HAP-1 (cell line): ENCODE results near the gene ADGRG3.
A peak's percentile ranks its signal among the peaks of the same experiment; 100 is the strongest.

ENCODE experiments used
- DNase-seq, 2 experiments: peaks; one replicate each; pipeline ENCODE4 v3.0.0-alpha.2; 2016 to 2020; ENCODE audit warnings: low spot score in 2 of 2
- H3K27me3 ChIP-seq: fragments of 250-450 bp; sonication (Bioruptor Pico); 2 replicates; pipeline ENCODE4 v1.5.1; 2020; ENCODE audit warnings: low read depth, mild to moderate bottlenecking, moderate library complexity
- H3K36me3 ChIP-seq: fragments of 250-450 bp; sonication (Bioruptor Pico); replicated peaks from 2 replicates; pipeline ENCODE4 v1.5.1; 2020; ENCODE audit warnings: mild to moderate bottlenecking
- H3K4me1 ChIP-seq: fragments of 250-450 bp; sonication (Bioruptor Pico); 2 replicates; pipeline ENCODE4 v1.5.1; 2020; ENCODE audit warnings: mild to moderate bottlenecking
- H3K4me3 ChIP-seq: fragments of 250-450 bp; sonication (Bioruptor Pico); 2 replicates; pipeline ENCODE4 v1.5.1; 2020; ENCODE audit warnings: mild to moderate bottlenecking, moderate library complexity
- H3K9me3 ChIP-seq: fragments of 250-450 bp; sonication (Bioruptor Pico); 2 replicates; pipeline ENCODE4 v1.5.1; 2020; ENCODE audit warnings: mild to moderate bottlenecking, moderate library complexity
- in situ Hi-C: fragments of 300-500 bp; cut with MboI; formaldehyde crosslinking; loops from 3 replicates; pipeline ENCODE4 v1.14.3; 2020; ENCODE audit warnings: low sequenced_read_pairs, inconsistent platforms, mixed read lengths

ADGRG3 gene

GRCh38 chr16:57730771-57731730 is 62.9 kb downstream of the ADGRG3 start:
- no peaks in the 10 kb centered on the region for H3K27me3 ChIP-seq
- H3K9me3 ChIP-seq, result peaks cover 13% of the 10 kb centered on the region
- in situ Hi-C loops, result no loop called here
- peaks cover 3% of the 10 kb centered on the region for H3K4me1 ChIP-seq
- H3K4me3 ChIP-seq, result no peak overlapping the region
- DNase-seq, result no peak
- H3K36me3 ChIP-seq, result peaks cover 4% of the 10 kb centered on the region; the same call in 1 of the 2 replicates

- in situ Hi-C loops, result no loop called here
- DNase-seq, result no peak
- H3K27me3 ChIP-seq, result no peaks in the 10 kb centered on the region
- H3K36me3 ChIP-seq, result peaks cover 6% of the 10 kb centered on the region
- H3K4me1 ChIP-seq, result peaks cover 12% of the 10 kb centered on the region
- peaks cover 13% of the 10 kb centered on the region for H3K9me3 ChIP-seq
- H3K4me3 ChIP-seq, result no peak overlapping the region
Measured at GRCh38 chr16:57732037-57732436, 63.9 kb downstream of the ADGRG3 start.

GRCh38 chr16:57732714-57733113 is 64.6 kb downstream of the ADGRG3 start:
- peaks cover 12% of the 10 kb centered on the region for H3K4me1 ChIP-seq
- peaks cover 13% of the 10 kb centered on the region for H3K36me3 ChIP-seq
- no peak overlapping the region for H3K4me3 ChIP-seq
- in situ Hi-C loops, result no loop called here
- H3K9me3 ChIP-seq, result peaks cover 13% of the 10 kb centered on the region
- DNase-seq, result no peak
- H3K27me3 ChIP-seq, result no peaks in the 10 kb centered on the region

- Histone ChIP-seq H3K27me3 (no peaks in the 10 kb centered on the region), H3K4me1 (peaks cover 12% of the 10 kb centered on the region), H3K4me3 (peak overlapping the region; percentile 65), H3K9me3 (peaks cover 13% of the 10 kb centered on the region), H3K36me3 (peaks cover 24% of the 10 kb centered on the region)
- no peak for DNase-seq
- in situ Hi-C loops, result no loop called here
Measured at GRCh38 chr16:57734308-57734924, 66.3 kb downstream of the ADGRG3 start.

GRCh38 chr16:57734925-57735754 is 67.0 kb downstream of the ADGRG3 start:
- Histone ChIP-seq H3K9me3 (peaks cover 13% of the 10 kb centered on the region), H3K27me3 (no peaks in the 10 kb centered on the region), H3K4me1 (peaks cover 12% of the 10 kb centered on the region), H3K4me3 (peak overlapping the region; percentile 65), H3K36me3 (peaks cover 24% of the 10 kb centered on the region)
- DNase-seq, result peak; percentile 99 to 100
- in situ Hi-C loops, result no loop called here

GRCh38 chr16:57735755-57736418 is 67.8 kb downstream of the ADGRG3 start, which contains the start of gene KATNB1:
TSS of gene KATNB1 (plus strand) at chr16:57735770. CDS start at chr16:57737244, 1,474 bp downstream.
- peak within 1 kb of the TSS; percentile 65 for H3K4me3 ChIP-seq
- in situ Hi-C loops, result no loop called here
- H3K27me3 ChIP-seq, result no peaks in the 10 kb centered on the region
- peaks cover 24% of the 10 kb centered on the region for H3K36me3 ChIP-seq
- peaks cover 13% of the 10 kb centered on the region for H3K9me3 ChIP-seq
- peaks cover 12% of the 10 kb centered on the region for H3K4me1 ChIP-seq
- DNase-seq, result peak in 1 of 2 experiments; percentile 25

GRCh38 chr16:57736419-57737351 is 68.6 kb downstream of the ADGRG3 start:
- peaks cover 28% of the 10 kb centered on the region for H3K36me3 ChIP-seq
- H3K9me3 ChIP-seq, result peaks cover 13% of the 10 kb centered on the region
- DNase-seq, result peak; percentile 45 to 68
- peak overlapping the region; percentile 65 for H3K4me3 ChIP-seq
- in situ Hi-C loops, result no loop called here
- H3K27me3 ChIP-seq, result no peaks in the 10 kb centered on the region
- H3K4me1 ChIP-seq, result peaks cover 12% of the 10 kb centered on the region

- H3K4me1 ChIP-seq, result peaks cover 12% of the 10 kb centered on the region
- in situ Hi-C loops, result no loop called here
- no peaks in the 10 kb centered on the region for H3K27me3 ChIP-seq
- peaks cover 25% of the 10 kb centered on the region for H3K36me3 ChIP-seq
- H3K4me3 ChIP-seq, result no peak overlapping the region
- no peak for DNase-seq
- peaks cover 2% of the 10 kb centered on the region for H3K9me3 ChIP-seq
Measured at GRCh38 chr16:57738844-57739243, 70.7 kb downstream of the ADGRG3 start.
